Endothelial cell of umbilical vein (primary cell): ENCODE measurements around the gene TTR. TPM values are rescaled to one million over a fixed set of nuclear protein-coding genes. Genes with fewer than 3 reads are reported as not detected.

Experiments
- BruUV-seq: library from RNA; stranded (reverse); fragments of 400-500 nt; replicated peaks from 2 replicates; lab custom pipeline; 2021; lab: Mats Ljungman, UMichigan
- CTCF ChIA-PET: fragments of 300-600, 350-600 bp; sonication (Branson Sonifier 250); formaldehyde crosslinking; loops from one replicate; lab custom pipeline; 2021; ENCODE audit warnings: antibody characterized with exemption, inconsistent platforms; lab: Charles Lee
- POLR2A ChIA-PET: fragments of 300-600, 350-600 bp; sonication (Branson Sonifier 250); formaldehyde crosslinking; loops from one replicate; lab custom pipeline; 2021; ENCODE audit warnings: antibody characterized with exemption, inconsistent platforms; lab: Charles Lee
- DNase-seq: peaks from one replicate; pipeline ENCODE4 v3.0.0-alpha.2; 2011; ENCODE audit warnings: low read depth, low spot score
- FAIRE-seq: peaks from 2 replicates; lab custom pipeline; 2011; peaks lifted over from hg19 to GRCh38; lab: Jason Lieb, UNC
- H2AFZ ChIP-seq: 2 replicates; pipeline ENCODE4 v1.6.0; 2012; ENCODE audit warnings: low read depth, low read length, control low read depth, inconsistent platforms
- H3K27ac ChIP-seq: 2 replicates; pipeline ENCODE4 v1.5.1; 2011; ENCODE audit warnings: low read depth, mild to moderate bottlenecking, control low read depth, low read length, moderate library complexity; ENCODE audit not compliant: insufficient read depth
- H3K27me3 ChIP-seq, 2 experiments: 2 replicates each; pipeline versions ENCODE4 v1.6.0 to v1.6.1; 2011; ENCODE audit warnings: low read length in 2 of 2, mixed read lengths in 1 of 2; ENCODE audit not compliant: control insufficient read depth in 2 of 2, insufficient read depth in 2 of 2
- H3K36me3 ChIP-seq, 2 experiments: 2 replicates in 1 of 2; 3 replicates in 1 of 2; pipeline ENCODE4 v1.5.1; 2011; ENCODE audit warnings: low read length in 2 of 2, mild to moderate bottlenecking in 1 of 2, moderate library complexity in 1 of 2; ENCODE audit not compliant: control insufficient read depth in 2 of 2, insufficient read depth in 2 of 2; ENCODE audit errors: extremely low read depth in 1 of 2
- H3K4me1 ChIP-seq: 3 replicates; pipeline ENCODE4 v1.5.1; 2011; ENCODE audit warnings: mild to moderate bottlenecking, low read length; ENCODE audit not compliant: control insufficient read depth, insufficient read depth; ENCODE audit errors: extremely low read depth
- H3K4me2 ChIP-seq: 2 replicates; pipeline ENCODE4 v1.6.1; 2011; ENCODE audit warnings: low read length, control low read depth, mixed read lengths; ENCODE audit not compliant: insufficient read depth
- H3K4me3 ChIP-seq, 3 experiments: fragments of 200-600 bp in 1 of 3; sonication (generic), shearing (Covaris generic) in 1 of 3; replicated peaks in 1 of 3; 2 replicates each; pipeline ENCODE4 v1.5.1; 2011 to 2016; ENCODE audit warnings: control low read depth in 3 of 3, low read length in 3 of 3, mild to moderate bottlenecking in 2 of 3, inconsistent platforms in 1 of 3, low read depth in 1 of 3, moderate library complexity in 1 of 3; ENCODE audit not compliant: insufficient read depth in 1 of 3
- H3K79me2 ChIP-seq: 2 replicates; pipeline ENCODE4 v1.6.0; 2012; ENCODE audit warnings: low read length, inconsistent platforms; ENCODE audit not compliant: control insufficient read depth, insufficient read depth
- H3K9ac ChIP-seq: replicated peaks from 2 replicates; pipeline ENCODE3; 2011; ENCODE audit warnings: low read length, control low read depth; ENCODE audit not compliant: insufficient read depth; ENCODE audit errors: extremely low read depth
- H3K9me1 ChIP-seq: replicated peaks from 3 replicates; pipeline ENCODE4 v1.6.0; 2011; ENCODE audit warnings: mild to moderate bottlenecking, low read length; ENCODE audit not compliant: control insufficient read depth, insufficient read depth; ENCODE audit errors: extremely low read depth
- H3K9me3 ChIP-seq: replicated peaks from 2 replicates; pipeline ENCODE4 v1.5.1; 2012; ENCODE audit warnings: low read length, inconsistent platforms; ENCODE audit not compliant: control insufficient read depth, insufficient read depth
- H4K20me1 ChIP-seq: replicated peaks from 2 replicates; pipeline ENCODE3; 2011; ENCODE audit warnings: mild to moderate bottlenecking, low read length; ENCODE audit not compliant: control insufficient read depth, insufficient read depth; ENCODE audit errors: extremely low read depth
- EZH2 ChIP-seq: IDR thresholded peaks from 2 replicates; pipeline ENCODE4 v1.6.1; 2012; ENCODE audit warnings: borderline replicate concordance, low read depth, mild to moderate bottlenecking, moderate library complexity, low read length, inconsistent platforms; ENCODE audit not compliant: severe bottlenecking
- FOS ChIP-seq: IDR thresholded peaks from 2 replicates; pipeline ENCODE4 v1.6.1; 2011; ENCODE audit warnings: mild to moderate bottlenecking, low read length, moderate library complexity, borderline replicate concordance; ENCODE audit not compliant: insufficient read depth
- GATA2 ChIP-seq: IDR thresholded peaks from 2 replicates; pipeline ENCODE4 v1.7.0; 2011; ENCODE audit warnings: low read depth, mild to moderate bottlenecking, moderate library complexity, mixed read lengths, low read length; ENCODE audit not compliant: insufficient read length, insufficient read depth
- JUN ChIP-seq: IDR thresholded peaks from 2 replicates; pipeline ENCODE4 v1.6.1; 2011; ENCODE audit warnings: borderline replicate concordance, low read depth; ENCODE audit not compliant: insufficient read length, insufficient read depth
- MYC ChIP-seq: IDR thresholded peaks from one replicate; pipeline ENCODE4 v1.6.1; 2011; ENCODE audit warnings: mild to moderate bottlenecking, low read depth, low read length
- POLR2A ChIP-seq: IDR thresholded peaks from 2 replicates; pipeline ENCODE4 v1.6.1; 2012; ENCODE audit warnings: low read depth, mild to moderate bottlenecking, control low read depth, low read length
- POLR2AphosphoS5 ChIP-seq: IDR thresholded peaks from 2 replicates; pipeline ENCODE4 v1.6.1; 2012; ENCODE audit warnings: low read depth, mild to moderate bottlenecking, control low read depth, low read length, moderate library complexity; ENCODE audit not compliant: insufficient read depth
- dilution Hi-C: fragments of 300-500 bp; cut with MboI; formaldehyde crosslinking; loops from one replicate; pipeline ENCODE4 v1.15.0; 2019; ENCODE audit warnings: low sequenced_read_pairs; ENCODE audit not compliant: extremely low pct_ligation_motif_present
- intact Hi-C: fragments of 100-400 bp; cut with micrococcal nuclease; formaldehyde crosslinking; loops from one replicate; pipeline ENCODE4 v1.10.0; 2022
- polyA plus RNA-seq, 4 experiments: library from polyadenylated mRNA; depleted of rRNA in 3 of 4; stranded (reverse) in 3 of 4; unstranded in 1 of 4; fragments of >200 nt; gene quantifications; 2 replicates each; pipeline versions ENCODE4 v1.2.1 to v1.2.3, GENCODE V29; 2011 to 2012; ENCODE audit warnings: missing spikeins in 1 of 4
- total RNA-seq: library from RNA; stranded (reverse); gene quantifications from 2 replicates; pipeline ENCODE4 v1.2.3, GENCODE V29; 2021
- TF ChIP-seq, protein P1 (sequence below): IDR thresholded peaks from 2 replicates; pipeline ENCODE4 v1.6.1; 2011; ENCODE audit not compliant: insufficient read depth, insufficient read length
- TF ChIP-seq, protein P2 (sequence below), 2 donors: IDR thresholded peaks; 1 replicate in 1 of 2; 2 replicates in 1 of 2; pipeline ENCODE4 v1.5.1; 2011; ENCODE audit warnings: low read length in 2 of 2, mild to moderate bottlenecking in 2 of 2, moderate library complexity in 2 of 2, control low read depth in 1 of 2, inconsistent platforms in 1 of 2, low read depth in 1 of 2; ENCODE audit not compliant: insufficient read depth in 1 of 2; ENCODE audit errors: extremely low read depth in 1 of 2

TTR gene
- total and polyA plus RNA-seq, 2 donors (not counting 3 experiments of a cell fraction or from before 2014, with no cell fraction given), result not detected

DNA sequence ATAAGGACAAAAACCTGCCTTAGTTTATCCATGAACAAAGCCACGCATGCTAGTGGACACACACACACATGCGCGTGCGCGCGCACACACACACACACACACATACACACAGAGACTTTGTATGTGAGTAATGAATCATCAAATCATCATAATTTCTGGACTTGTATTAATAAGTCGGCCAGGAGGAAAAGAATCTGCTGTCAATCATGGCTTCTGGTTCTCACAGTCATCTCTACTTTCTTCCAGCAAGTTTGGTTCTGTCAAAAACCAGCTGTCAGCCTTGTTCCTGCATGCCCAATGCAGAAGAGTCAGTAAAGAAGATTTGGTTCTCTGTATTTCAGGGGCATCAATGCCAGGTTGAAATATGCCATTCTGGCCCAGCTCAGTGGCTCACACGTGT is 1.1 kb upstream of the TTR start:
- dilution Hi-C loops, result no loop called here
- CTCF ChIA-PET, result interaction anchor here (1.4 kb wide), 1 partner anchor 34 kb away, joined by 3 read pairs; no protein-coding TSS in a partner anchor

More for the DNA sequence above, 1.1 kb upstream of the TTR start:
- H3K9me1 ChIP-seq, result no peaks in the 10 kb centered on the region
- H3K9me3 ChIP-seq, result no peaks in the 10 kb centered on the region
- H3K9ac ChIP-seq, result no peak overlapping the region
- BruUV-seq, result no TSS peak
- H3K36me3 ChIP-seq, result no peaks in the 10 kb centered on the region
- H3K4me1 ChIP-seq, result no peaks in the 10 kb centered on the region
- no peak overlapping the region for H3K4me2 ChIP-seq
- H3K27ac ChIP-seq, result no peak overlapping the region
- H2AFZ ChIP-seq, result no peak overlapping the region
- no peaks in the 10 kb centered on the region for H3K79me2 ChIP-seq
- TF ChIP-seq JUN (no peak), EZH2 (no peak), POLR2A (no peak), MYC (no peak), POLR2AphosphoS5 (no peak), GATA2 (no peak), FOS (no peak)
- TF ChIP-seq, protein P1, sequence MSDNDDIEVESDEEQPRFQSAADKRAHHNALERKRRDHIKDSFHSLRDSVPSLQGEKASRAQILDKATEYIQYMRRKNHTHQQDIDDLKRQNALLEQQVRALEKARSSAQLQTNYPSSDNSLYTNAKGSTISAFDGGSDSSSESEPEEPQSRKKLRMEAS, result no peak
- TF ChIP-seq, protein P2, sequence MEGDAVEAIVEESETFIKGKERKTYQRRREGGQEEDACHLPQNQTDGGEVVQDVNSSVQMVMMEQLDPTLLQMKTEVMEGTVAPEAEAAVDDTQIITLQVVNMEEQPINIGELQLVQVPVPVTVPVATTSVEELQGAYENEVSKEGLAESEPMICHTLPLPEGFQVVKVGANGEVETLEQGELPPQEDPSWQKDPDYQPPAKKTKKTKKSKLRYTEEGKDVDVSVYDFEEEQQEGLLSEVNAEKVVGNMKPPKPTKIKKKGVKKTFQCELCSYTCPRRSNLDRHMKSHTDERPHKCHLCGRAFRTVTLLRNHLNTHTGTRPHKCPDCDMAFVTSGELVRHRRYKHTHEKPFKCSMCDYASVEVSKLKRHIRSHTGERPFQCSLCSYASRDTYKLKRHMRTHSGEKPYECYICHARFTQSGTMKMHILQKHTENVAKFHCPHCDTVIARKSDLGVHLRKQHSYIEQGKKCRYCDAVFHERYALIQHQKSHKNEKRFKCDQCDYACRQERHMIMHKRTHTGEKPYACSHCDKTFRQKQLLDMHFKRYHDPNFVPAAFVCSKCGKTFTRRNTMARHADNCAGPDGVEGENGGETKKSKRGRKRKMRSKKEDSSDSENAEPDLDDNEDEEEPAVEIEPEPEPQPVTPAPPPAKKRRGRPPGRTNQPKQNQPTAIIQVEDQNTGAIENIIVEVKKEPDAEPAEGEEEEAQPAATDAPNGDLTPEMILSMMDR (IDR thresholded peaks at IDR 0.05; ENCODE audit: extremely low read depth in 1 of 2, insufficient read depth in 1 of 2, low read depth in 1 of 2, low read length in 2 of 2), result no peak
- FAIRE-seq, result no peak
- DNase-seq, result no peak
- H3K4me3 ChIP-seq, result no peak overlapping the region
- no peaks in the 10 kb centered on the region for H4K20me1 ChIP-seq
- peaks cover 0 to 6% of the 10 kb centered on the region in 2 experiments for H3K27me3 ChIP-seq
- POLR2A ChIA-PET, result no interaction called here
- intact Hi-C loops, result no loop called here
